ENCODE data around the gene MRPL23. TPM values are rescaled to one million over a fixed set of nuclear protein-coding genes. Genes with fewer than 3 reads are reported as not detected.

Gene MRPL23
- total RNA-seq, 1 experiment from 2014 or later: 109 TPM

DNA sequence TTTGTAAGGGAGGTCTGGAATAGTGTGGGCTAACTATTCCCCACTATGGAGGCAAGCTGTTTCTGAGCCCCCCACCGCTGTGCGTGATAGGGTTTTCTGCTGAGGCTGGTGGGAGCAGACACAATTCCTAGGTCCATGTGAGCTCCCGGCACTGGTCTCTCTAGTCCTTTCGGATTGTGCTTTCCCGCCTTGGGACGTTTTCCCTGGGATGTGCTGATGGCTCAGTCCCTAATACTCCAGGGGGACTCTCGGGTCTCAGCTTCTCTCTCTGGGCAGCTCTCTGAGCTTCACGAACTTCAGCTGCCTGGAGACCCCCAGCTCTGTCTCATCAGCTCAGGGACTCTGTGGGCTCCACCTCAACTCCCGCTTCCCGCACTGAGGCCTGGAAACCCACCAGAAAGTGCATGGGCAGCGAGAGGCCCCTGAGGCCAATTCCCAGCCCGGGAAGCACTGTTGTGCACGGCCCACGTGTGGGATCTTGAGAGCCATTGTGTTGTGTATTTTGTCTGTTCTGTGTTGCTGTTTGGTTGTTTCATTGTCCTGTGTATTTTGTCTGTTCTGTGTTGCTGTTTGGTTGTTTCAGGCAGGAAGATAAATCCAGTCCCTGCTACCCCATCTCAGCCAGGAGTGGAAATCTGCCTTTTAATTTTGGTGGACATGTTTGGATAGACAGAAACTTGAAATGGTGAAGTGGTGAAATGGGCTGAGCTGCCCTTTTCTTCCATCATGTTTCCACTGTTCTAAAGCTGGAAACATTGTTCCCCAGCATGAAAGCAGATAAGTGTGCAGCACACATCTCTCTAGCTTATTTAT is 40.3 kb upstream of the MRPL23 start:
- Mint-ChIP-seq H3K36me3 (ENCODE audit: insufficient read depth, unreplicated experiment) (no peaks in the 10 kb centered on the region), H3K9me3 (ENCODE audit: low read depth, unreplicated experiment) (no peaks in the 10 kb centered on the region), H3K27ac (ENCODE audit: unreplicated experiment) (no peak overlapping the region), H3K4me3 (ENCODE audit: low read depth, unreplicated experiment) (no peak overlapping the region), H3K27me3 (ENCODE audit: unreplicated experiment) (peaks cover 68% of the 10 kb centered on the region), H3K4me1 (ENCODE audit: low read depth, unreplicated experiment) (no peaks in the 10 kb centered on the region)
- intact Hi-C loops (cut with micrococcal nuclease; ENCODE audit: unreplicated experiment): loop anchor here (5.0 kb wide), 1 partner anchor 185 kb away; no protein-coding TSS in a partner anchor
- TF ChIP-seq, protein P1, sequence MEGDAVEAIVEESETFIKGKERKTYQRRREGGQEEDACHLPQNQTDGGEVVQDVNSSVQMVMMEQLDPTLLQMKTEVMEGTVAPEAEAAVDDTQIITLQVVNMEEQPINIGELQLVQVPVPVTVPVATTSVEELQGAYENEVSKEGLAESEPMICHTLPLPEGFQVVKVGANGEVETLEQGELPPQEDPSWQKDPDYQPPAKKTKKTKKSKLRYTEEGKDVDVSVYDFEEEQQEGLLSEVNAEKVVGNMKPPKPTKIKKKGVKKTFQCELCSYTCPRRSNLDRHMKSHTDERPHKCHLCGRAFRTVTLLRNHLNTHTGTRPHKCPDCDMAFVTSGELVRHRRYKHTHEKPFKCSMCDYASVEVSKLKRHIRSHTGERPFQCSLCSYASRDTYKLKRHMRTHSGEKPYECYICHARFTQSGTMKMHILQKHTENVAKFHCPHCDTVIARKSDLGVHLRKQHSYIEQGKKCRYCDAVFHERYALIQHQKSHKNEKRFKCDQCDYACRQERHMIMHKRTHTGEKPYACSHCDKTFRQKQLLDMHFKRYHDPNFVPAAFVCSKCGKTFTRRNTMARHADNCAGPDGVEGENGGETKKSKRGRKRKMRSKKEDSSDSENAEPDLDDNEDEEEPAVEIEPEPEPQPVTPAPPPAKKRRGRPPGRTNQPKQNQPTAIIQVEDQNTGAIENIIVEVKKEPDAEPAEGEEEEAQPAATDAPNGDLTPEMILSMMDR (IDR thresholded peaks at IDR 0.05; ENCODE audit: unreplicated experiment): no peak
- BruUV-seq (replicated peaks): no TSS peak
- no peak for DNase-seq
- CTCF ChIA-PET: interaction anchor here (0.7 kb wide), 1 partner anchor 312 kb away, joined by 3 read pairs; no protein-coding TSS in a partner anchor

DNA sequence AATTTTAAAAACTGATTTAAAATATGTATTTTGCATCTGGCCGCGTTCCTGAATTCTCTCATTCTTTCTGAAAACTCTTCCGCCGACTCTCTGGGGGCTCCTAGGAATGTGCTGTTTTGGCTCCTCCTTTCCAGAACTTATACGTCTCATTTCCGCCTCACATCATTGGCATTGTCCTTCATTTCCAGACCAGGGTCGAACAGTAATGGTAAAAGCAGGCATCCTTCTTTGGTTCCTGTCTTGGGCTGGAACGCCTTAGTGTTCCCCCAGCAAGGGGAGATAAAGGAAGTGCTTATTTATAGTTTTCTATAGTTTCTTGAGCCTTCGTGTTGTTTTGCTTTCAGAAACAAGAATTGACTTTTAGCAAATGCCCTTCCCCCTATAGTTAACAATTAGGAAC is 38.5 kb upstream of the MRPL23 start:
- no TSS peak for BruUV-seq (replicated peaks)
- CTCF ChIA-PET: no interaction called here
- Mint-ChIP-seq H3K4me1 (ENCODE audit: low read depth, unreplicated experiment) (no peaks in the 10 kb centered on the region), H3K27me3 (ENCODE audit: unreplicated experiment) (peaks cover 79% of the 10 kb centered on the region), H3K4me3 (ENCODE audit: low read depth, unreplicated experiment) (no peak overlapping the region), H3K27ac (ENCODE audit: unreplicated experiment) (no peak overlapping the region), H3K9me3 (ENCODE audit: low read depth, unreplicated experiment) (no peaks in the 10 kb centered on the region), H3K36me3 (ENCODE audit: insufficient read depth, unreplicated experiment) (no peaks in the 10 kb centered on the region)
- TF ChIP-seq, protein P1 (IDR thresholded peaks at IDR 0.05; ENCODE audit: unreplicated experiment): no peak
- DNase-seq: no peak
- intact Hi-C loops (cut with micrococcal nuclease; ENCODE audit: unreplicated experiment): loop anchor here (5.0 kb wide), 1 partner anchor 184 kb away; no protein-coding TSS in a partner anchor

DNA sequence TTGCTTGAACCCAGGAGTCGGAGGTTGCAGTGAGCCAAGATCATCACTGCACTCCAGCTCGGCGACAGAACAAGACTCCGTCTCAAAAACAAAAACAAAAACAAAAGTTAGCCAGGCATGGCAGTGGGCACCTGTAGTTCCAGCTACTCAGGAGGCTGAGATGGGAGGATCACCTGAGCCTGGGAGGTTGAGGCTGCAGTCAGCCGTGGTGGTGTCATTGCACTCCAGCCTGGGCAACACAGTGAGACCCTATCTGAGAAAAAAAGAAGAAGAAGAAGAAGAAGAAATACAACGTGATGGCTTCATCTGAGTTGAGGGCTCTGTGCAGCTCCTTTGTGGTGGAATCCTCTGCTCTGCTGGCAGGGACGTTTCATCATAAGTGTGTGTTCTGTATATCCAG is 37.6 kb upstream of the MRPL23 start:
- Mint-ChIP-seq H3K9me3 (ENCODE audit: low read depth, unreplicated experiment) (no peaks in the 10 kb centered on the region), H3K27me3 (ENCODE audit: unreplicated experiment) (peaks cover 85% of the 10 kb centered on the region), H3K36me3 (ENCODE audit: insufficient read depth, unreplicated experiment) (no peaks in the 10 kb centered on the region), H3K27ac (ENCODE audit: unreplicated experiment) (no peak overlapping the region), H3K4me1 (ENCODE audit: low read depth, unreplicated experiment) (no peaks in the 10 kb centered on the region), H3K4me3 (ENCODE audit: low read depth, unreplicated experiment) (no peak overlapping the region)
- no TSS peak for BruUV-seq (replicated peaks)
- intact Hi-C loops (cut with micrococcal nuclease; ENCODE audit: unreplicated experiment): loop anchor here (5.0 kb wide), 1 partner anchor 183 kb away; no protein-coding TSS in a partner anchor
- CTCF ChIA-PET: interaction anchor here (0.8 kb wide), 1 partner anchor 25 kb away, joined by 3 read pairs; no protein-coding TSS in a partner anchor
- TF ChIP-seq, protein P1 (IDR thresholded peaks at IDR 0.05; ENCODE audit: unreplicated experiment): no peak
- no peak for DNase-seq

DNA sequence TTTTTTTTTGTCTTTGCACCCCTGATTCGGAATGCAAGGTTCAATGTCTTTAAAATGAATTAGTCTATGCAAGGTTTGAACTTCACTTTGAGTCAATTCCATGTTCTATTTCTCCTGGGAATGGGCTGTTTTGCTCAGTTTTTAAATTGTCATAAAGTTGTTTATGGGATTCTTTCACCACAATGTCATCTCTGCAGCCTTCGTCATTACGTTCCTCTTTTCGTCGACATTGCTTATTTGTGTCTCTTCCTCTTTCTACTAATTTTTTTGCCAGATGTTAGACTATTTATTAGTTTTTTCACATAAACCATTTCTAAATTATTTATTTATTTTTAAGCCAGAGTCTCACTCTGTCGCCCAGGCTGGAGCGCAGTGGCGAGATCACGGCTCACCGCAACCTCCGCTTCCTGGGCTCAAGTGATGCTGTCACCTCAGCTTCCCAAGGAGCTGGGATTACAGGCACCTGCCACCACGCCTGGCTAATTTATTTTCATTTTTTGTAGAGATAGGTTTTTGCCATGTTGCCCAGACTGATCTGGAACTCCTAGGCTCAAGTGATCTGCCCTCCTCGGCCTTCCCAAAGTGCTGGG is 34.7 kb upstream of the MRPL23 start:
- peaks cover 76% of the 10 kb centered on the region for H3K27me3 Mint-ChIP-seq (ENCODE audit: unreplicated experiment)
- H3K4me3 Mint-ChIP-seq (ENCODE audit: low read depth, unreplicated experiment): no peak overlapping the region
- BruUV-seq (replicated peaks): no TSS peak
- H3K9me3 Mint-ChIP-seq (ENCODE audit: low read depth, unreplicated experiment): peaks cover 3% of the 10 kb centered on the region
- H3K4me1 Mint-ChIP-seq (ENCODE audit: low read depth, unreplicated experiment): no peaks in the 10 kb centered on the region
- DNase-seq: no peak
- intact Hi-C loops (cut with micrococcal nuclease; ENCODE audit: unreplicated experiment): no loop called here
- no peak overlapping the region for H3K27ac Mint-ChIP-seq (ENCODE audit: unreplicated experiment)
- TF ChIP-seq, protein P1 (IDR thresholded peaks at IDR 0.05; ENCODE audit: unreplicated experiment): no peak
- H3K36me3 Mint-ChIP-seq (ENCODE audit: insufficient read depth, unreplicated experiment): peaks cover 5% of the 10 kb centered on the region
- CTCF ChIA-PET: no interaction called here
